Measurements from ENCODE around the gene POM121L2.

- no peak for TF ChIP-seq RBM22 (IDR thresholded peaks at IDR 0.05; ENCODE audit: low read depth, low read length, poor library complexity, severe bottlenecking)
- no peak for TF ChIP-seq EZH2 (IDR thresholded peaks at IDR 0.05; ENCODE audit: borderline replicate concordance, low read depth, low read length)
These were observed 47.2 kb upstream of the POM121L2 start for GRCh38 chr6:27359231-27359630.
